ENCODE data around the gene SLC26A9.
"Not testable (repeated sequence)": the region's sequence is repeated elsewhere in the genome, so short reads cannot be mapped to it uniquely, and the experiment has no call there.

SLC26A9 gene

DNA sequence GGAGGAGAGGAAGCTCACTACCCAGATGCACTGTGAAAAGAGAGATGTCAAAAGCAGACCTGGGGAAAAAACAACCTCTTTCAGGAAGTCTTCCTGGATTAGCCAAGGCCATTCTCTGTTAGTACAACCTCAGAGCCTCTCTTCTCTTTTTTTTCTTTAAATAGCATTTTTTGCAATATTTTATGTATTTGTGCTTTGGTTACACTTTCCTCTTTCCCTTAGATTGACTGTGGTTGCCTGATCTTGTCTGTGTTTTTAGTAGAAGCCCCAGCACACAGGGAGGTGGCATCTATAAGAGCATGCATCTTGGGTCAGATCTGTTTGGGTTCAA is 18.8 kb downstream of the SLC26A9 start:
- DNase-seq = no peak

DNA sequence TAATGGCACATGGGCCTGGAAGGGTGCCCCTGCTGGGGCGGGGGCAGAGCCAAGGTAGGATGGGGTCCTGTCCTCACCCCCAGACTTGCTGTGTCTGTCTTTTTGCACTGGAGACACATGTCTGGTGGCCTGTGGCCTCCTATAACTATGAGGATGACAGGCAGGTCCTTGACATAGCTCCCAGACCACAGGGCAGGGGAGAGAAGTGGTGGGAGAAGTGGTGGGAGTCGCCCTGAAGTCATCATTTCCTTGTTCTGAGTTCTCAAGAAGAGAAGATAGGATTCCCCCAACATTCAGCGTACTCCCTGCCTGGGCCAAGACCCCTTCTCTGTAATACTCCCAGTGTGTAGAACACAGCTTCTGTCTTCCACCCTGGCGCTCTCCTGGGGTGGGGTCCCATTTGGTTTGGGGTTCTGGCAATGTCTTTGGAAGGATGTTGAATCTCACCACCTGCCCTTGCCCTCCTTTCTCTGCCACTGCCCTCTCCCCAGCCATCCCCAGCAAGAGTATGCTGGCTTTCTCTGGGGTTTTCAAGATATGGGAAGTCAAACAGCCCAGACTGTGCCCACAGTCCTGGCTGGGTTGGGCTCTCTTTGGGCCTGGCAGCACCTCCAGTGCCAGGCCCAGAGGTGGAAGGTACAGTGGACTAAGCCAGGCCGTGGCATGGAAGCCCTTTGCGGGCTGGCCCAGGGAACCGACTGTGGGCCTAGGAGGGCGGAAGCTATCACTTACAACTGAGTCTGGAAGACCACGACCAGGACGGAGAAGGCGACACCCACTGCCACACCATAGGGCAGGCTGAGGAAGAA is 19.4 kb downstream of the SLC26A9 start:
- no peak for DNase-seq

DNA sequence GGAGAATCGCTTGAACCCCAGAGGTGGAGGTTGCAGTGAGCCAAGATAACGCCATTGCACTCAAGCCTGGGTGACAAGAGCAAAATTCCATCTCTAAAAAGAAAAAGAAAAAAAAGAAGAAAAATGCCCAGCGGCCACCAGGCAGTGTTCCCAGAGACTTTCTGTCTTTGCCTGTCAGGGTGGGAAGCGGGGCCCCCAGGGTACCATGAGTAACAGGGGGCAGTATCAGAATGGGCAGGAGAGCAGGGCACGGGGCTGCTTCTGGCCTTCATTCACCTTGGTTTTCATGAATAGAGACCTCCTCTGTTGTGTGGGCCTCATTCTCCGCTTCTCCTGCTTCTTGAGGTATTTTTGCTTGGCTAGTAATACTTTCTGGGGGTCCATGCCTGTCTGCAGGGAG is 20.4 kb downstream of the SLC26A9 start:
- no peak for DNase-seq

DNA sequence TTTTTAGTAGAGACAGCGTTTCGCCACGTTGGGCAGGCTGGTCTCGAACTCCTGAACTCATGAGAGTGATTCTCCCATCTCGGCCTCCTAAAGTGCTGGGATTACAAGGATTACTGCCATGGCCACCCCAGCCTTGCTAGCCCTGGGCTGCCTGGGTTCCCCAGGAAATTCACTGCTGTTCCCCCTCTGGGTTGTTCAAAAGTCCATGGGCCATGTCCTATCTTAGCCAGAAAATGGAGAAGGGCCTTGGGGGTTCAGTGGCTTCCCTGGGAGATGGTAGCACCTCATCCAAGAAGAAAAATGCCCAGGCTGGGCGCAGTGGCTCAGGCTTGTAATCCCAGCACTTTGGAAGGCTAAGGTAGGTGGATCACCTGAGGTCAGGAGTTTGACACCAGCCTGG is 20.9 kb downstream of the SLC26A9 start:
- DNase-seq = no peak

DNA sequence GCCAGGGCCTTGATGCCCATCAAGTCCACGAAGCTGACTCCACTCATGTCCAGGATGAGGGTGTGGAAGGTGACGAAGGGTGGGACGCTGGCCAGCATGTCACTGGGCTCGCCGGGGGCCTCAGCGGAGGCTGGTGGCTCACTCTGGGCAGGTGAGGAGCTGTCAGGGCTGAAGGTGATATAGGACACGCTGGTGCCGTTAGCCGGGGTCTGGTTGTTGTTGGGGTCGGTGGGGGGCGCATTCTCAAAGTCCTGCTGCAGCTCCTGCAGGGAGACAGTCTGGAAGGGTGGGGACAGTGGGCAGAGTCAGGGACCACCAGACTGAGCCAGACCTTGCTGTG is 21.7 kb downstream of the SLC26A9 start:
- no peak for DNase-seq

DNA sequence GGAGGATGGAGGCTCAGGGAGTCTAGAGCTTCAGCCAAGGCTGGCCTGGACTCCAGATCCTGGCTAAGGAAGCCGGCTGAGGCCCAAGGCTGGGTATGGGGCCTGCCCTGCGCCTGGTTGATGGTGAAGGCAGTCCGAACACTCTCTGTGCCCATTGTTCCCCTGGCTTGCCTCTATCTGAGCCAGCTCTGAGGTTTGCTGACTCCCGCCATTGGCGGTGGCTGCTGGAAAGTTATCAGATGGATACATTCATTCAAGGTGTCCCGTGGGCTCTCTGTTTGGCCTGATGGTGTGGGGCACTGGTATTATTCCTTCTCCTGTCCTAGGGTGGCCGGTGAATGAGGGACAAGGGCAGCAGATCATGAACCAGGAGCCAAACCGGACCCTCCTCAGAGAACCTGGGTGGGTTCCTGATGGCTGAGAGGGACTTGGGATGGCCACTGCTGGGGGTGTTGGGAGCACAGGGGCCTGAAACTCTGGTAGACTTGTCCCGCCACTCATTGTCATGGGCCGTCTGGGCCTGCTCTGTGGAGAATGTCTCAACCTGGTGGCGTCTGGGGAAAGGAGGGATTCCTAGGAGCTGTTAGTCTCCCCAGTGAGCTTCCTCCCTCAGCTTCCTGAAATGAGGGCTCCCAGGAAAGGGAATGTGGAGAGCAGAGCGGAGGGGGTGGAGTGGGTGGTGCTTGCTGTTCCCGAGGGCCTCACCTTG is 22.2 kb downstream of the SLC26A9 start:
- DNase-seq = no peak

DNA sequence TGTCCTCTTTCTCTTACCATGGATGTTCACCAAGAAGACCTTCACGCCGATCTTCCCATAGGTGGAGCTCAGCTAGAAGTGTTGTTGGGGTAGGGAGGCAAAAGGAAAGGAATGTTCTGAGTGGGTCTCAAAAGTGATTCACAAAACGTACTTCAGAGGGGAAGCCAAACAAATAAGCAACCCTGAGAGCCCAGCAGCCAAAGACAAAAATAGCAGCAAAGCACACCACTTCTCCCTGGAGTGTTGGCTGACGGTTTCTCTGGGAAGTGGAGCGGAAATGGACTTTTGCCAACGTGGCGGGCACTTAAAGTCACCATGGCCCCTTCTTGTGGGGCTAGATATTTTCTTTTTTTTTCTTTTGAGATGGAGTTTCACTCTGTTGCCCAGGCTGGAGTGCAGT is 23.1 kb downstream of the SLC26A9 start:
- no peak for DNase-seq

DNA sequence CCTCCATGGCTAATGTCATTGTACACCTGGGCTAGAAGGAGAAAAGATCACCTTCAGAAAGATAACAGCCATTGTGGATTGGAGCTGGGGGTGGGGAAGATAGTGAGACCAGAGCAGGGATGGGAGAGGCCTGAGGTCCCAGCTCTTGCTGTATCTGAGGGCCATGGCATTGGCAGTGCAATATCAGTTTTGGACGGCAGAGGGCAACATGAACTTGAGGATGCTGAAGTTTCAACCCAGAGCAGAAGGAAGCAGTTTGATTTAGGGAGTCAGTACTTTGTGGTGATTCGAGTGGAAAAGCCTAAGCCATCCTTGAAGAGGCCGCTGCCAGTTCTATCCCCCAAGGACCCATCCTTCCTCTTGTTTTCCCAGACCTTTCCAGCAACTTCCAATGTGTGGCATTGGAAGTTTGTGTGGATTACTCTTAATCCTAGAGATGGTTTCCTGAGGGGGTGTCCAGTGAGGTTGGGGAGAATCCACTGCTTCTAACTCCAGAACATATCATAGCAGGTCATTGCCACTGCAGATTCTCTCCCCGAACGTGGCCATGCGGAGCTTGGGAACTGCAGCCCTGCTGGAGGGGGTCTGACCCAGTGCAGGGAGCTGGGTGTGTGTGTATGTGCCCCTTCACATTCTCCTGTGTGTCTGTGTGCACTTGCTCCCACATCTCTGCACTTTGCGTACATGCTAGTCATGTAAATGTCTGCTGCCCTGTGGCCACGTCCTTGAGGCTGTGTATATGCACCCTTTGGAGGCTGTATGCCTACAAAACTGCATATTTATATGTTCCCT is 24.1 kb downstream of the SLC26A9 start:
- peak; percentile 44 to 71 for DNase-seq

DNA sequence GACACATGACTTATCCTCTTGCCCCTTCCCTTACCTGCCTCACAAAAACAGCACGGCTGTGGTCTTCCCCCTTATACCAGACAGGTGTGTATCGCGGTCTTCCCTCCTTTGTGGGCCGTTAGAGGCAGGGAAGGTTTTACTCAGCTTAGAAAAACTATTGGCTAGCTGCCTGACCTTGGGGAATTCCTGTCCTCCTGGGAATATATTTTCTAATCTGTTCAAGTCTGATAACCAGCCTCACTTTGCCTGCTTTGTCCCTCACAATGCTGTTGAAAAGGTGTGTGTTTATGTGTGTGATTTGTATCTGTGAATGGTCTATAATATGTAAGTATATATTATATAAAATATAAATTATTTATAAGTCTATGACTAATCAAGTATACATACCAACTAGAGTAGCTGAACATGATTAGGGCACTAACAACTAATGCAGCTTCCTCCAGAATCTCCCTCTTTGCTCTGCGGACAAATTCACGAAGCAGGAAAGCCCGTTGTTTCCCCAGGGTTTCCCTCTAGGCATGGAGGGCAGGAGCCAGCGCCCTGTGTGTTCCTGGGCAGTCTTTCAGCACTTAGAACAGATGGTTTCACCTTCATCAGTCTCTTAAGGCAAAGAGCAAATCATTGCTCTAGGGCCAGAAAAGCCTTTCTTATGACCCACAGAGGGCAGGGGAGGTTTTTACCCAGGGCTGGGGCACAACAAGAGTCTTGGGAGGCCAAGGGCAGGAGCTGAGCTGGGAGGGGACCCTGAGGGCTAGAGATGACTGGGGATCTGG is 25.6 kb downstream of the SLC26A9 start:
- no peak for DNase-seq

DNA sequence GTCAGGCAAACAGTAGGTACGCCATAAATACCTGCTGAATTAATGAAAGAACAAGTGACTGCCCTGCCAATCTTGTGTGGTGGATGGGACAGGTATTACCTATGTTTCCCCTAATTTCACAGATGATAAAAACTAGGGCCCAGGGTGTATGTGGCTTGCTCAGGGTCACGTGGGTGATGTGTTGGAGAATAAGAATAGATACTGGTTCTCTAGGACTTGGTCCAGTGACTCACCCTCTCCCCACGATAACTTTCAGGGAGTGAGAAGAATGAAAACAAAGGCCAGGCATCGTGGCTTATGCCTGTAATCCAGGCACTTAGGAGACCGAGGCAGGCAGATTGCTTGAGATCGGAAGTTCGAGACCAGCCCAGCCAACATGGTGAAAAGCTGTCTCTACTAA is 26.7 kb downstream of the SLC26A9 start:
- DNase-seq = no peak

DNA sequence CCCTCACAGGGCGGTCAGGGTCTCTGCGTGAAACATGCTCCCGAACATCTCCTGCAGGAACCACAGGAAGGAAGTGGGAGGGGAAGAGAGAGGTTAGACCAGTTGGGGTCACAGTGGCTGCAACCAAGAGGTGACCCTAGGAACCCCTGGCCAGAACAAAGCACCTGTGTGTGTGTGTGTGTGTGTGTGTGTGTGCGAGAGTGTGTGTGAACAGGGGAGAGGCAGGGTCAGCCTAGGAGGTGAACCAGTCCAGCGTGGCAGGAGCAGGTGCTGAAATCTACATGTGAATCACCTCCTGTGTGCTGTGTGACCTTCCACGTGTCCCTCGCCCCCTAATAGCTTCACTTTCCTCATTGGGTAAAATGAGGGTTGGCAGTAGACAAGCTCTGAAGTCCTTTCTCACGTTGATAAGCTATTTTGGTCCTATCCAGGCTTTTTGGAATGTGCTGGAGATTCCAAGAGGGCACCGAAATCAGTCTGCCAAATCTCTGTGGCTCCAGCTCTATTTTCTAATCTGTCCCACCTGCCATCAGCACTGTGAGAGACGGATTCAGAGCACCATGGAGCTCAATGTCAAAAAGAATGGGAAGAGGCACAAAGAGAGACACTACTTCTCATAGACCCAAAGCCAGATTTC is 27.8 kb downstream of the SLC26A9 start:
- DNase-seq = no peak

DNA sequence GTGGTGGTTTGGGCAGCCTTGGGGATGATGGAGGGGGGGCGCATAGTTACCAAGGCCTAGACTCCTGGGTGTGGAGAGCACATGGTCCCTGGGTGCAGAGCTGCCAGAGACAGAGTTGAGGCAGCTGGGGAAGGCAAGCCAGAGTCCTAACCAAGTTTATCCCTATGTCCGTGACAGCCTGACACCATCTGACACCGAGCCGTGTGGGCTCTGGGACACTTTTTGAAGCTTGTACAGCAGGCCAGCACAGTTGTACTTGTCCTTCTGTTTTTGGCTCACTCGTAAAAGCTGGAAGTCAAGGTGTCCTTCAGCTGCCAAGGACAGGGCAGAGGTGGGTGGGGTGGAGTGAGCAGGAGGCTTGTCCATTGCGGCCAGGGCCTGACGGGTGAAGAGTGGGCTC is 28.5 kb downstream of the SLC26A9 start:
- DNase-seq = no peak

DNA sequence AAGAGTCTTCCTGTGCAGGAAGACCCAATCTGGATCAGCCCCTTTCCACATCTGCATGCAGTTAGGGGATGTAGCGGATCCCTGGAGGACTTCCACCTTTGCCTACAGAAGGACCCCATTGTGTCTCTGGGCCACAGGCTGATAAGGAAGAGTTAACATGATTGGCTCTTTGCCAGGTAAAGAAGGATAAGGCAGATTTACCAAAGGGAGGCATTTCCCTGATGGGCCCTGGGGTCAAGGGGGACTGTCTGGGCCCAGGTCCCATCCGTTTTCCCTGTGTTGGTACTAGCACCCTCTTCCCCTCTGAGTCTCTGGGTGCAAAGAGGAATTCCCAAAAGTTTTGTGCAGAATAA is 29.1 kb downstream of the SLC26A9 start:
- no peak for DNase-seq

DNA sequence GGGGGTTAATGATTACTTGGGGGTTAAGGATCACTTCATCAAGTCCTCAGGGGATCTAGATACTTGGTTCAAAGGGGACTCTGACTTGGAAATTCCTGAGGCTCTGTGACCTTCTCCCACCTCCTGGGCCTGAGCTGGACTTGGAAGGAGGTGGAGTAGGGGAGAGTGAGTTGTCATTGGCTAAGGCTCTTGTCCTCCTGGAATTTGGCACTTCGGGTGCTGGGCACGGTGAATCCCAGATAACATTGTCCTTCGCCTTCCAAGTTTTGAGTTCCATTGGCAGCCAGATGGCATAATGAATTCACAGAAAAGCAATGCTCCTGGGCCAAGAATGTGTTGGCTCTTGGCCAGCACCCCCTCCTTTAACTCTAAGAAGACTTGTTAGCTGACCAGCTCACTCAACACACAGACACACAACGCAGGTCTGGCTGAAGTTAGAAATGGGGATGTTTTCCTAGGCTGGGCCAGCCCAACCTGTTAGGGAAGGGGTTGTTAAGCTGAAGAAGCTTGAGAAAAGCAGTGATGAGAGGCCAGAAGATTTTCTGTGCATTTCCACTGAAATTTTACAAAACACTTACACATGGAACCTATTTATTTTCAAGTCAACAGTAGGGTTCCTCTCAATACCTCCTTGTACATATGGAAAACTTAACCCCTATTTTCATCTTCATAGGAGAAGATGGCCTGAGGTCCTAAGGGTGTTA is 29.7 kb downstream of the SLC26A9 start:
- DNase-seq = no peak

DNA sequence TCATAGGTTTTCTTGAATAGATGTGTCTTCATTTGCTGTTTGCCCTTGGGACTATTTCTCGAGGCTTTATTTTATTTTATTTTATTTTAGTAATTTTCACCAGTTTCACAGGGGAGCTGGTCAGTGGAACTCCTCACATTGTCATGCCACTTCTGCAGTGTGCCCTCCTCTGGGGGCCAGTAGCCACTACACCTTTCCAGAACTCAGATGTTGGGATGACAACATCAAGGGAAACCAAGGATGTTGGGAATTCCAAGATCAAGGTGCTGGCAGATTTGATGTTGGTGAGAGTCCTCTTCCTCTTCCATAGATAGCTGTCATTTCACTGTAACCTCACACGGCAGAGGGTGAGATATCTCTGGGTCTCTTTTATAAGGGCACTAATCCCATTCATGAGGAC is 35.5 kb downstream of the SLC26A9 start:
- DNase-seq = no peak

DNA sequence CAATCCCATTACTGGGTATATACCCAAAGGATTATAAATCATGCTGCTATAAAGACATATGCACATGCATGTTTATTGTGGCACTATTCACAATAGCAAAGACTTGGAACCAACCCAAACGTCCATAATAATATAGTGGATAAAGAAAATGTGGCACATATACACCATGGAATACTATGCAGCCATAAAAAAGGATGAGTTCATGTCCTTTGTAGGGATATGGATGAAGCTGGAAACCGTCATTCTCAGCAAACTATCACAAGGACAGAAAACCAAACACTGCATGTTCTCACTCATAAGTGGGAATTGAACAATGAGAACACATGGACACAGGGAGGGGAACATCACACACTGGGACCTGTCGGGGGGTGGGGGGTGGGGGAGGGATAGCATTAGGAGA is 38.2 kb downstream of the SLC26A9 start:
- not testable (repeated sequence) for DNase-seq

DNA sequence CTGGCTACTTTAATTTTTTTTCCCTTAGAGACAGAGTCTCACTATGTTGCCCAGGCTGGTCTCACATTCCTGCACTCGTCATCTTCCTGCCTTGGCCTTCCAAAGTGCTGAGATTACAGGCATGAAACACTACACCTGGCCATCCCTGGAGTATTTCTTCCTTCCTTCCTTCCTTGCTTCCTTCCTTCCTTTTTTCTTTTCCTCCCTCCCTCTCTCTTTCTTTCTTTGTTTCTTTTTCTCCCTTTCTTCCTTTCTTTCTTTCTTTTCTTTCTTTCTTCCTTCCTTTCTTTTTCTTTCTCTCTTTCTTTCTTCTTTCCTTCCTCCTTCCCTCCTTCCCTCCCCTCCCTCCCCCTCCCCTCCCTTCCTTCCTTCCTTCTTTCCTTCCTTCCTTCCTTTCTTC is 46.9 kb downstream of the SLC26A9 start:
- DNase-seq = no peak

DNA sequence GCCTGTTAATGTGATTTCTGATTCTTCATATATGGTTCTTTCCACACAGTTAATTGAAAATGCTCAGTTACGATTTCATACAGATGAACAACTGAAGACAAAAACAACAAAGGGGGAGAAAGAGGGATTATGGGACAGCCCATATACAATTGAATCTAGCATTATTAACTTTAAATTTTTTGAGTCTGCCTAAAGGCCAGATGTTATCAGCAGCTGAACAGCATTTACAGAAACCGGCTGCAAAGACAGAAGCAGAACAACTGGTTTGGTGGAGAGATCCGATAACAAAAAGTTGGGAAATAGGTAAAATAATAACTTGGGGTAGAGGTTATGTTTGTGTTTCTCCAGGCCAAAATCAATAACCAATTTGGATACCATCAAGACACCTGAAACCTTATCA is 49.1 kb downstream of the SLC26A9 start:
- DNase-seq = not testable (repeated sequence)

DNA sequence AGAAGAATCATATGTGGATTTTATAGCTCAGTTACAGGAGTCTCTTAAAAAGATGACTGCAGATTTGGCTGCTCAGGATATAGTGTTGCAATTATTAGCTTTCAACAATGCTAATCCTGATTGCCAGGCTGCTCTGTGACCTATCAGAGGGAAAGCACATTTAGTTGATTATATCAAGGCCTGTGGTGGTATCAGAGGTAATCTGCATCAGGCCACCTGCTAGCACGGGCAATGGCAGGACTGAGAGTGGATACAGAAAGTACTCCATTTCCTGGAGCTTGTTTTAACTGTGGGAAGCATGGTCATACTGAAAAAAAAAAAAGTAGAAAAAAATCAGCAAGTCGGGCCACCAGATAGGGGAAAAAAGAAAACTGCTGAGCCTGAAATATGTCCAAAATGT is 51.1 kb downstream of the SLC26A9 start:
- not testable (repeated sequence) for DNase-seq

DNA sequence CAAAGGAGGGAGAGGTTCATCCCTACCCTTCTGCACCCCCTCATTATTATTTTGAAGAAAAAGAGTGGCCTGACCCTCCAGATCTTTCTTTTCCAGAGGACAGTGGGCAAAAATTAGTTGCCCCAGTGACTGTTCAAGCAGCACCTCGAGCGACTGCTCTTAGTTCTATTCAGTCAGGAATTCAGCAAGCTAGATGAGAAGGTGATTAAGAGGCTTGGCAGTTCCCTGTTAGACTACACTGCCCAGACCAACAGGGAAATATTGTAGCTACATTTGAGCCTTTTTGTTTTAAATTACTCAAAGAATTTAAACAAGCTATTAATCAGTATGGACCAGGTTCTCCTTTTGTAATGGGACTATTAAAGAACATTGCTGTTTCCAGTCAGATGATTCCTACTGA is 51.8 kb downstream of the SLC26A9 start:
- not testable (repeated sequence) for DNase-seq

DNA sequence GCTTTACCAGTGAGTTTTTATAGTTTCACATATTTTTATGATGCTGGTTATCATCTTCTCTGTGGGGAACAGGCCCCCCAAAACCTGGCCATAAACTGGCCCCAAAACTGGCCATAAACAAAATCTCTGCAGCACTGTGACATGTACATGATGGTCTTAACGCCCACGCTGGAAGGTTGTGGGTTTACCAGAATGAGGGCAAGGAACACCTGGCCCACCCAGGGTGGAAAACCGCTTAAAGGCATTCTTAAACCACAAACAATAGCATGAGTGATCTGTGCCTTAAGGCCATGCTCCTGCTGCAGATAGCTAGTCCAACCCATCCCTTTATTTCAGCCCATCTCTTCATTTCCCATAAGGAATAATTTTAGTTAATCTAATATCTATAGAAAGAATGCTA is 52.6 kb downstream of the SLC26A9 start:
- DNase-seq = not testable (repeated sequence)

DNA sequence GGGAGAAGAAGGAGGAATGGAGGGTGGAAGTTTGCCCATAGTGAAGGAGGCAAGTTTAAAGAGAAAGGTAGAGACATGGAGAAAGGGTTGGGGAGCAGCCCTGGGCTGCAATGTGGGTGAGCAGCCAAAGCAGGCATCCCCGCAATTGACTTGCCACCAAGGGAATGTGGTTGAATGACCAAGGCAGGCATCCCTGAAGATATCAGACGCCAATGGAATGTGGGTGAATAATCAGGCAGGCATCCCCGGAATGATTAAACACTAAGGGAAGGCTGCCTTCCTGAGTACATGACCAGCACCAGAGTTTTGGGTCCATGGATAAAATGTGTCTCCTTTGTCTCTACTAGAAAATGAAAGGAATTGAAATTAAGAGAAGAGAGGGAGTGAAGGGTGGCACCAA is 53.5 kb downstream of the SLC26A9 start:
- not testable (repeated sequence) for DNase-seq
